Nephron progenitor cell (in vitro differentiated cells): ENCODE data around the gene FNDC3B.

ENCODE experiments used
- DNase-seq: peaks from one replicate; pipeline ENCODE4 v3.0.0; 2021
- H3K27ac Mint-ChIP-seq: 2 replicates; pipeline ENCODE4 v1.8.0; 2021; ENCODE audit warnings: mild to moderate bottlenecking, moderate library complexity, mixed read lengths
- H3K27me3 Mint-ChIP-seq: 2 replicates; pipeline ENCODE4 v1.8.0; 2021; ENCODE audit warnings: mild to moderate bottlenecking, low read depth, mixed read lengths; ENCODE audit not compliant: poor library complexity
- H3K36me3 Mint-ChIP-seq: 2 replicates; pipeline ENCODE4 v1.8.0; 2021; ENCODE audit warnings: low read depth, mixed read lengths
- H3K4me1 Mint-ChIP-seq: 2 replicates; pipeline ENCODE4 v1.8.0; 2021; ENCODE audit warnings: mixed read lengths
- H3K4me3 Mint-ChIP-seq: 2 replicates; pipeline ENCODE4 v1.8.0; 2021; ENCODE audit warnings: mild to moderate bottlenecking, moderate library complexity, mixed read lengths
- H3K9me3 Mint-ChIP-seq: 2 replicates; pipeline ENCODE4 v1.8.0; 2021; ENCODE audit warnings: mild to moderate bottlenecking, moderate library complexity, mixed read lengths
- TF ChIP-seq, protein P1 (sequence below): fragments of 200-600 bp; sonication (generic); IDR thresholded peaks from 2 replicates; pipeline ENCODE4 v1.5.0; 2021; ENCODE audit warnings: antibody characterized with exemption

FNDC3B gene

DNA sequence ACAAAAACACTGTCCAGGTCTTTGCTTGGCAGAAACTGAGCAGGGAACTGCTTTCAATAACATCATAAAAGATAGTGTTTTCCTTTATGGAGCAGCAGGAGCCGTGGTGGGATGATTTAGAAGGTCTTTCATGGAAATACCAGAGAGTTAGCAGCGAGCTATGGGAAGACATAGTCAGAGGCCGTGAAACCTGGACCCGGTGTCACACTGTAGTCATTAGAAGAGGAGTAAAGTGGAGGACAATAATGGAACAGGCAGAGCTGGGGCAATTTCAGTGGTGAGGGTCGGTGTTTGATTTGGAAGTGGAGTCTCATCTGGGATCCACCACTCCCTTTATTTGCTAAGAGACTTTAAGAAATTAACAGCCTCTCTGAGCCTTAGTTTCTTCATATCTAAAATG is 351.4 kb downstream of the FNDC3B start:
- Mint-ChIP-seq H3K36me3 (peaks cover 57% of the 10 kb centered on the region), H3K27me3 (no peaks in the 10 kb centered on the region), H3K9me3 (peaks cover 13% of the 10 kb centered on the region), H3K4me3 (no peak overlapping the region), H3K27ac (no peak overlapping the region), H3K4me1 (no peaks in the 10 kb centered on the region)
- no peak for DNase-seq
- TF ChIP-seq, protein P1, sequence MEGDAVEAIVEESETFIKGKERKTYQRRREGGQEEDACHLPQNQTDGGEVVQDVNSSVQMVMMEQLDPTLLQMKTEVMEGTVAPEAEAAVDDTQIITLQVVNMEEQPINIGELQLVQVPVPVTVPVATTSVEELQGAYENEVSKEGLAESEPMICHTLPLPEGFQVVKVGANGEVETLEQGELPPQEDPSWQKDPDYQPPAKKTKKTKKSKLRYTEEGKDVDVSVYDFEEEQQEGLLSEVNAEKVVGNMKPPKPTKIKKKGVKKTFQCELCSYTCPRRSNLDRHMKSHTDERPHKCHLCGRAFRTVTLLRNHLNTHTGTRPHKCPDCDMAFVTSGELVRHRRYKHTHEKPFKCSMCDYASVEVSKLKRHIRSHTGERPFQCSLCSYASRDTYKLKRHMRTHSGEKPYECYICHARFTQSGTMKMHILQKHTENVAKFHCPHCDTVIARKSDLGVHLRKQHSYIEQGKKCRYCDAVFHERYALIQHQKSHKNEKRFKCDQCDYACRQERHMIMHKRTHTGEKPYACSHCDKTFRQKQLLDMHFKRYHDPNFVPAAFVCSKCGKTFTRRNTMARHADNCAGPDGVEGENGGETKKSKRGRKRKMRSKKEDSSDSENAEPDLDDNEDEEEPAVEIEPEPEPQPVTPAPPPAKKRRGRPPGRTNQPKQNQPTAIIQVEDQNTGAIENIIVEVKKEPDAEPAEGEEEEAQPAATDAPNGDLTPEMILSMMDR, result no peak

DNA sequence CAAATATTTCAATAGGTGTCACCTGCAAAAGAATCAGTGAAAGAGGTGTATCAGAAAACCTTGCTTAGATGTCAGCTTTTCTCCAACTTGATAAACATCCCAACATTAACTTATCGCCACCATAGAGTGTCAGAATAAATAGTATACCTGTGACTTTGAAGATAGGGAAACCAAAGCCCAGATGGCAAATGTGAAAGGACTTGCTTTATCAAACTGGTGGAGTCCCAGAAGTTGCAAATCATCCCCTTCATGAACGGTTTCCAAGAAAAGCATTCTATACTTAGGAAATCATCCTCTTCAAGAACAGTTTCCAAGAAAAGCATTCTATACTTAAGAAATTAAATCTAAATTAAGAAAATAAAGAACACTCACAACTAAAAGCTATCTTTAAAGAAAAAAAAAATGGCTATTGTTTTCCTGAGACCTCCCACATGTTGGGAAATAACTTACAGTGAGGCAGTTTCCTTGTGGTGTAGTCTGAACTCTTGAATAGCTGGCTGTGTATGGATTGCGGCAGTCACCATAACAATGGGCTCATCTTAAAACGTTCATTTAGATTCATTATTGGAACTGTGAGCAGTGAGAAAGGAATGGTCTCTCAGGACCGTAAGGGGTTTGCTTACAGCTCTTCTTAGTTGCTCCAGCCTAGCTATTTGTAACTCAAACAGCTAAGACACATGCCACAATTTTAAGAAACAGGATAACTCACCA is 352.4 kb downstream of the FNDC3B start:
- TF ChIP-seq, protein P1, result no peak
- no peak overlapping the region for H3K27ac Mint-ChIP-seq
- peaks cover 61% of the 10 kb centered on the region for H3K36me3 Mint-ChIP-seq
- no peaks in the 10 kb centered on the region for H3K27me3 Mint-ChIP-seq
- H3K4me1 Mint-ChIP-seq, result no peaks in the 10 kb centered on the region
- no peak overlapping the region for H3K4me3 Mint-ChIP-seq
- DNase-seq, result no peak
- peaks cover 13% of the 10 kb centered on the region for H3K9me3 Mint-ChIP-seq

DNA sequence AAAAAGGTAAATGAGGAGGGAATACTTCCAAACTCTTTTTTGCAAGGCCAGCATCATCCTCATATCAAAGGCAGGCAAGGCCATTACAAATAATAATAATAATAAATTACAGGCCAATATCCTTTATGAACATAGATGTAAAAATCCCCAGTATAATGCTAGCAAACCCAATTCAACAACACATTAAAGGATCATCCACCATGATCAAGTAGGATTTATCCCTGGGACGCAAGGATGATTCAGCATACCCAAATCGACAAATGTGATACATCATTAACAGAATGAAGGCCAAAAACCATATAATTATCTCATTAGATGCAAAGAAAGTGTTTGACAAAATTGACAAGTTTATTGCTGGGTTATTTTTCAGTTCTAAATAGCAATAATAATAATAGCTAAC is 355.3 kb downstream of the FNDC3B start:
- Mint-ChIP-seq H3K36me3 (peaks cover 60% of the 10 kb centered on the region), H3K27me3 (no peaks in the 10 kb centered on the region), H3K4me1 (no peaks in the 10 kb centered on the region), H3K9me3 (peaks cover 13% of the 10 kb centered on the region), H3K4me3 (no peak overlapping the region), H3K27ac (no peak overlapping the region)
- no peak for DNase-seq
- TF ChIP-seq, protein P1, result no peak

DNA sequence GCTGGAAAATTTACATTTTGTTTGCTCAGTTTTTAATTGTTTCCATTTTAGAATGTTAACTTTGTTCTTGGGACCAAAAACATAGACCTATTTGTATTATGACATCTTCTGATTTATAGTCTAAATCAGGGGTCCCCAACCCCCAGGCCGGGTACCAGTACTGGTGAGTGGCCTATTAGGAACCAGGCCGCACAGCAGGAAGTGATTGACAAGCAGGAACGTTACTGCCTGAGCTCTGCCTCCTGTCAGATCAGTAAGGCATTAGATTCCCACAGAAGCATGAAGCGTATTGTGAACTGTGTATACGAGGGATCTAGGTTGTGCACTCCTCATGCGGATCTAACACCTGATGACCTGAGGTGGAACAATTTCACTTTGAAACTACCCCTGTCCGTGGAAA is 357.0 kb downstream of the FNDC3B start:
- no peaks in the 10 kb centered on the region for H3K4me1 Mint-ChIP-seq
- peaks cover 17% of the 10 kb centered on the region for H3K9me3 Mint-ChIP-seq
- no peaks in the 10 kb centered on the region for H3K27me3 Mint-ChIP-seq
- TF ChIP-seq, protein P1, result no peak
- no peak for DNase-seq
- H3K4me3 Mint-ChIP-seq, result no peak overlapping the region
- H3K27ac Mint-ChIP-seq, result no peak overlapping the region
- H3K36me3 Mint-ChIP-seq, result peaks cover 68% of the 10 kb centered on the region

DNA sequence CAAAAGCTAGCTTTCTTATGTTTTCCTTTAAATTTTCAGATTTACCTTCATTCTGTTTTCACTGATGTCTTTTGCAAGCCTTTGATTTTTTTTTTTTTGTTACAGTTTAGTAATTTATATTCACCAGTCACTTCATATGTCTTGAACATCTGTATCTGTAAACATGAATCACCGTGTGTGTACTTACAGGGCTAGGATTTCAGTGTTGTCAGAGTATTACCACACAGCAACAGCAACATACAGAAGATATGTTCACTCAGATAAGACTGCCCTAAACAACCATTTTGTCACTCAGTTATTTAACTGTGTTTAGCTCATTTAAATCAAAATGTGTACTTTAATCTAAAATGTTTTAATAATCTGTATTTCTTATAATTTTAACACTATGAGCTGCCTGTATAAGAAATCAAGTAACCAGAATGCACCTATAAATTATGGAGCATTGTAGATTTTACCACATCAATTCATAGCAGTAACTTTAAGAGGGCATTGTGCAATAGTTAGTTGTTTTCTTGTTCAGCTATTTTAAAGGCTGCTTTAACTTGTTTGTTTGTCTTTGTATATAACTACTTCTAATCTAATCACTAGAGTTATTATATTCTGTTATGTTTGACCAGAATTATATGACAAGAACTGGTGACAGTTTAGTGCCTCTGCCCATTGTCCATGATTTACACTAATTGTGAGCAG is 358.5 kb downstream of the FNDC3B start:
- no peaks in the 10 kb centered on the region for H3K27me3 Mint-ChIP-seq
- H3K4me3 Mint-ChIP-seq, result no peak overlapping the region
- TF ChIP-seq, protein P1, result no peak
- H3K4me1 Mint-ChIP-seq, result no peaks in the 10 kb centered on the region
- no peak for DNase-seq
- peaks cover 20% of the 10 kb centered on the region for H3K9me3 Mint-ChIP-seq
- no peak overlapping the region for H3K27ac Mint-ChIP-seq
- peaks cover 70% of the 10 kb centered on the region for H3K36me3 Mint-ChIP-seq

DNA sequence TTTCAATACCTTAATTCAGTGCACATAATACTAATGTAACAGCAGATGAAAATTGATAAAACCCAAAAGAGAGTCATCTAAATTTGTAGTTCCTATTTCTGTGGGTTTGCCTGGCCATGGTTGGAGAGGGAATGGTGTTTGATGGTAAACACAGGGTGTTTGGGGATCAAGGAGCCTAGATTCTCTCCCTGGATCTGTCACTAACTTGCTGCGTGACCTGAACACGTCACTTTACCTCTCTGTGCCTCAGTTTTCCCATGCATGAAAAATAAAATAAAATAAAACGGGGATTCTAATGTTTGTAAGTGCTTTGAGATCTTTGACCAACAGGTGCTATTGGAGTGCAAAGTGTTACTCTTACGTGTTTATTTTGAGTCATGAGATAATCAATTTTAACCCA is 359.1 kb downstream of the FNDC3B start:
- Mint-ChIP-seq H3K27ac (no peak overlapping the region), H3K9me3 (peaks cover 18% of the 10 kb centered on the region), H3K27me3 (no peaks in the 10 kb centered on the region), H3K36me3 (peaks cover 70% of the 10 kb centered on the region), H3K4me1 (no peaks in the 10 kb centered on the region), H3K4me3 (no peak overlapping the region)
- TF ChIP-seq, protein P1, result no peak
- DNase-seq, result no peak
